Osteoblast (primary cell): ENCODE measurements around the gene SLC13A1. TPM values are rescaled to one million over a fixed set of nuclear protein-coding genes. Genes with fewer than 3 reads are reported as not detected.
A peak's percentile ranks its signal among the peaks of the same experiment; 100 is the strongest.

Source experiments
- DNase-seq: peaks from one replicate; pipeline ENCODE4 v3.0.0; 2011; ENCODE audit warnings: low spot score, mixed read lengths; ENCODE audit not compliant: insufficient read length; ENCODE audit errors: missing footprints
- H2AFZ ChIP-seq: 2 replicates; pipeline ENCODE4 v1.6.0; 2011; ENCODE audit warnings: mild to moderate bottlenecking, low read length
- H3K27ac ChIP-seq: 2 replicates; pipeline ENCODE4 v1.5.1; 2011; ENCODE audit warnings: mild to moderate bottlenecking, low read depth, low read length, moderate library complexity
- H3K27me3 ChIP-seq: 2 replicates; pipeline ENCODE4 v1.6.0; 2012; ENCODE audit warnings: mild to moderate bottlenecking, control low read depth, inconsistent platforms, low read length, moderate library complexity; ENCODE audit not compliant: insufficient read depth
- H3K36me3 ChIP-seq: 2 replicates; pipeline ENCODE4 v1.5.1; 2011; ENCODE audit warnings: mild to moderate bottlenecking, low read length, control low read depth, moderate library complexity; ENCODE audit not compliant: insufficient read depth
- H3K4me1 ChIP-seq: 2 replicates; pipeline ENCODE4 v1.5.1; 2011; ENCODE audit warnings: mild to moderate bottlenecking, low read length, control low read depth, moderate library complexity; ENCODE audit not compliant: insufficient read depth
- H3K4me2 ChIP-seq: 2 replicates; pipeline ENCODE4 v1.6.0; 2011; ENCODE audit warnings: mild to moderate bottlenecking, low read length; ENCODE audit not compliant: insufficient read depth
- H3K4me3 ChIP-seq: fragments of 200-600 bp; sonication (generic); 3 replicates; pipeline ENCODE4 v1.5.1; 2012; ENCODE audit warnings: mild to moderate bottlenecking, low read length, inconsistent platforms; ENCODE audit not compliant: insufficient read depth
- H3K79me2 ChIP-seq: 2 replicates; pipeline ENCODE4 v1.6.0; 2012; ENCODE audit warnings: mild to moderate bottlenecking, low read length, control low read depth, inconsistent platforms; ENCODE audit not compliant: insufficient read depth
- H3K9me3 ChIP-seq: 2 replicates; pipeline ENCODE4 v1.5.1; 2011; ENCODE audit warnings: low read depth, low read length, control low read depth
- H4K20me1 ChIP-seq: 2 replicates; pipeline ENCODE4 v1.6.0; 2012; ENCODE audit warnings: mild to moderate bottlenecking, low read length, control low read depth; ENCODE audit not compliant: insufficient read depth
- total RNA-seq: library from RNA; depleted of rRNA; stranded (reverse); fragments of >200 nt; gene quantifications from 2 replicates; pipeline ENCODE4 v1.2.3, GENCODE V29; 2012
- TF ChIP-seq, protein P1 (sequence below): IDR thresholded peaks from 2 replicates; pipeline ENCODE4 v1.5.1; 2011; ENCODE audit warnings: mild to moderate bottlenecking, low read depth, low read length, moderate library complexity; ENCODE audit errors: extremely low read depth

Gene SLC13A1
- total RNA-seq, 1 donor = not detected

DNA sequence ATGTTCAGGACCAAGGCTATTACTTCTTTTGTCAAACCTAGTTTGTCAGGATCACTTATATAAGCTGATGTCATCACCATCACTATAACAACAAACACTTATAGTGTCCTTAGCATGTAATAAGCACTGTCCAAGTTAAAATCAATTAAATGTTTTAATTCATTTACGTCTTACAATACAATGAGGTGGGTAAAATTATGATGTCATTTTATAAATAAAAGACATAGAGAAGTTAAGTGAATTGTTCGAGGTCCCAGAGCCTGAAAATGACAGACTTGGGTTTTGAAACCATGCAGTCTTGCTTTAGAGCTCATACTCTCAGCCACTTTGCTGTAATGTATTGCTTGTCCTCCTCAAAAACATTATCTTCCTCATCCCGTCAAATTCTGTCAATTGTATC is 48.3 kb downstream of the SLC13A1 start:
- TF ChIP-seq, protein P1, sequence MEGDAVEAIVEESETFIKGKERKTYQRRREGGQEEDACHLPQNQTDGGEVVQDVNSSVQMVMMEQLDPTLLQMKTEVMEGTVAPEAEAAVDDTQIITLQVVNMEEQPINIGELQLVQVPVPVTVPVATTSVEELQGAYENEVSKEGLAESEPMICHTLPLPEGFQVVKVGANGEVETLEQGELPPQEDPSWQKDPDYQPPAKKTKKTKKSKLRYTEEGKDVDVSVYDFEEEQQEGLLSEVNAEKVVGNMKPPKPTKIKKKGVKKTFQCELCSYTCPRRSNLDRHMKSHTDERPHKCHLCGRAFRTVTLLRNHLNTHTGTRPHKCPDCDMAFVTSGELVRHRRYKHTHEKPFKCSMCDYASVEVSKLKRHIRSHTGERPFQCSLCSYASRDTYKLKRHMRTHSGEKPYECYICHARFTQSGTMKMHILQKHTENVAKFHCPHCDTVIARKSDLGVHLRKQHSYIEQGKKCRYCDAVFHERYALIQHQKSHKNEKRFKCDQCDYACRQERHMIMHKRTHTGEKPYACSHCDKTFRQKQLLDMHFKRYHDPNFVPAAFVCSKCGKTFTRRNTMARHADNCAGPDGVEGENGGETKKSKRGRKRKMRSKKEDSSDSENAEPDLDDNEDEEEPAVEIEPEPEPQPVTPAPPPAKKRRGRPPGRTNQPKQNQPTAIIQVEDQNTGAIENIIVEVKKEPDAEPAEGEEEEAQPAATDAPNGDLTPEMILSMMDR = no peak

DNA sequence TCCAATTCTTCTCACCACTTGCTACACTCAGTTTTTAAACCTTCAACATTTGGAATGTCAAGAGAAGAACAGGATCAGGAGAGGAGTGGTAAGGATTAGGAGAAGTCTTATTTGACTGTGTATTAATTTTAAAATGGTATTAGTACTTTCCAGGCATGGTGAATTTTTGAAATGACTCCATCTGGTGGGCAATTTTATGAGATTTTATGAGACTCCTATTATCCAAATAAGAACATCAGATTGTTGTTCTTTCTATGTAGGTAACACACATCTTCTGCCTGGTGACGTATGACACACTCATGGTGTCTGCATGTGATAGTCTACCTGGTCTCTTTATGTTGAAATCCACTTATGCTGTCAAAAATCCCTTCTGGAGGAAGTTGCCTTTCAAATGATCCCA is 51.0 kb downstream of the SLC13A1 start:
- H3K79me2 ChIP-seq = no peaks in the 10 kb centered on the region
- H3K27me3 ChIP-seq = no peaks in the 10 kb centered on the region
- H3K9me3 ChIP-seq = no peaks in the 10 kb centered on the region
- no peaks in the 10 kb centered on the region for H3K4me1 ChIP-seq
- H3K36me3 ChIP-seq = no peaks in the 10 kb centered on the region
- no peak overlapping the region for H2AFZ ChIP-seq
- DNase-seq = no peak
- H3K27ac ChIP-seq = no peak overlapping the region
- H3K4me3 ChIP-seq = no peak overlapping the region
- no peak overlapping the region for H3K4me2 ChIP-seq
- TF ChIP-seq, protein P1 = no peak
- H4K20me1 ChIP-seq = no peaks in the 10 kb centered on the region

More for the DNA sequence above, 48.3 kb downstream of the SLC13A1 start:
- Histone ChIP-seq H3K79me2 (no peaks in the 10 kb centered on the region), H3K27me3 (no peaks in the 10 kb centered on the region), H3K36me3 (no peaks in the 10 kb centered on the region), H3K9me3 (no peaks in the 10 kb centered on the region), H3K27ac (no peak overlapping the region), H3K4me1 (no peaks in the 10 kb centered on the region), H2AFZ (no peak overlapping the region), H3K4me3 (no peak overlapping the region), H4K20me1 (no peaks in the 10 kb centered on the region), H3K4me2 (no peak overlapping the region)
- no peak for DNase-seq

DNA sequence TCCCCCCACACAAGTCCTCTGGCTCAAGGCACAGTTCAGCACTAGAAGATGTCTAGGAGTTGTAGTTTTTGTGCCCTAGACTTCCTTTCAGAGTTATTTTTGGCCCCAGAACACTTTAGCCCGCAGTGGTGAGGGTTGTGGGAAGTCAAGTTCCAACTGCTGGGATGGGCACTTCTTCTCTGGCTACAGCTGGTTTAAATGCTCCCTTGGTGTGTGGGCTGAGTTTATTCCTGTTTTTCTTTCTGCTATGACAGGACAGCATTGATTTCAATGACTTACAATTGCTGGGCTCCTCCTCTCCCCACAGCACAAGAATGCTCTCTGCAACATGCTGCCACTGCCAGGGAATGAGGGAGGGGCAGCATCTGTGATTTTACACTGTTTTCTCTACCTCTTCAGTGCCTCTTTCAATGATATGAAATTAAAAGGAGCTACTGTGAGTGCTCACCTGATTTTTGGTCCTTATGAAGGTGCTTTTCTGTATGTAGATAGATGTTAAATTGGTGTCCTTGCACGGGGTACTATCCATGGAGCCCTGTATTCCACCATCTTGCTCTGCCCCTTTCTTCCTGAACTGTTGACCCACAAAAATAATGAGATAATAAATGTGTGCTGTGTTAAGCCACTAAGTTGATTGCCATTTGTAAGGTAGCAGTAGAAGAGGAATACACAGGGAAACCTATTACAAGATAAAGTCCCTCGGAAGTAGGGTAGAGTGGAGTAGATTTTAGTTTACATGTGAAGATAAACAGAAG is 56.3 kb downstream of the SLC13A1 start:
- DNase-seq = peak; percentile 8
- H3K79me2 ChIP-seq = no peaks in the 10 kb centered on the region
- no peaks in the 10 kb centered on the region for H4K20me1 ChIP-seq
- no peak overlapping the region for H3K4me3 ChIP-seq
- H2AFZ ChIP-seq = no peak overlapping the region
- TF ChIP-seq, protein P1 = no peak
- no peaks in the 10 kb centered on the region for H3K36me3 ChIP-seq
- no peaks in the 10 kb centered on the region for H3K9me3 ChIP-seq
- H3K4me2 ChIP-seq = no peak overlapping the region
- H3K27me3 ChIP-seq = no peaks in the 10 kb centered on the region
- no peaks in the 10 kb centered on the region for H3K4me1 ChIP-seq
- H3K27ac ChIP-seq = no peak overlapping the region

DNA sequence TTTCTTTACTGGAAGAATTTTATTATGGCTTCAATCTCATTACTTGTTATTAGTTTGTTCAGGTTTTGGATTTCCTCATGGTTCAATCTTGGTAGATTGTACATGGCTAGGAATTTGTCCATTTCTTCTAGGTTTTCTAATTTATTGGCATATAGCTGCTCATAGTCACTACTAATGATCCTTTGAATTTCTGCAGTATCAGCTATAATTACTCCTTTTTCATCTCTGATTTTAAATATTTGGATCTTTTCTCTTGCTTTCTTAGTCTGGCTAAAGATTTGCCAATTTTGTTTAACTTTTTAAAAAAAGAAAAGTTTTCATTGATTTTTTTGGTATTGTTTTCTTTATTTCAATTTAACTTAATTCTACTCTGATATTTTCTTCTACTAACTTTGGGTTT is 59.2 kb downstream of the SLC13A1 start:
- no peak overlapping the region for H3K4me2 ChIP-seq
- no peak overlapping the region for H3K4me3 ChIP-seq
- no peak overlapping the region for H3K27ac ChIP-seq
- no peaks in the 10 kb centered on the region for H3K9me3 ChIP-seq
- H4K20me1 ChIP-seq = no peaks in the 10 kb centered on the region
- TF ChIP-seq, protein P1 = no peak
- no peaks in the 10 kb centered on the region for H3K36me3 ChIP-seq
- no peak for DNase-seq
- no peak overlapping the region for H2AFZ ChIP-seq
- H3K27me3 ChIP-seq = no peaks in the 10 kb centered on the region
- no peaks in the 10 kb centered on the region for H3K4me1 ChIP-seq
- no peaks in the 10 kb centered on the region for H3K79me2 ChIP-seq
